Loucy (cell line): ENCODE measurements around the gene HIBCH.

ENCODE experiments used
- H2AFZ ChIP-seq: fragments of 200-600 bp; sonication (generic); 2 replicates; pipeline ENCODE4 v1.6.0; 2016; ENCODE audit warnings: antibody characterized with exemption, mild to moderate bottlenecking, low read length, moderate library complexity
- H3F3A ChIP-seq: fragments of 200-600 bp; 2 replicates; pipeline ENCODE4 v1.6.0; 2016; ENCODE audit warnings: antibody characterized with exemption, low read depth, mild to moderate bottlenecking
- H3K27me3 ChIP-seq: fragments of 200-600 bp; sonication (generic); 2 replicates; pipeline ENCODE4 v1.6.1; 2014; ENCODE audit warnings: low read length, mild to moderate bottlenecking; ENCODE audit not compliant: insufficient read depth, poor library complexity, severe bottlenecking
- H3K36me3 ChIP-seq: fragments of 200-600 bp; sonication (generic); 2 replicates; pipeline ENCODE4 v1.6.1; 2016; ENCODE audit warnings: low read length; ENCODE audit not compliant: insufficient read depth
- H3K4me1 ChIP-seq: fragments of 200-600 bp; sonication (generic); 2 replicates; pipeline ENCODE4 v1.5.1; 2014; ENCODE audit warnings: low read length, mild to moderate bottlenecking; ENCODE audit not compliant: insufficient read depth, poor library complexity, severe bottlenecking
- H3K4me2 ChIP-seq: fragments of 200-600 bp; sonication (generic); 2 replicates; pipeline ENCODE4 v1.6.0; 2014; ENCODE audit warnings: antibody characterized with exemption, low read length, low read depth, mild to moderate bottlenecking; ENCODE audit not compliant: poor library complexity, severe bottlenecking
- H3K4me3 ChIP-seq: fragments of 200-600 bp; sonication (generic); 2 replicates; pipeline ENCODE4 v1.5.1; 2014; ENCODE audit warnings: low read length, mild to moderate bottlenecking, mixed read lengths; ENCODE audit not compliant: poor library complexity, severe bottlenecking
- H3K79me2 ChIP-seq: fragments of 200-600 bp; sonication (generic); 2 replicates; pipeline ENCODE4 v1.6.1; 2014; ENCODE audit warnings: low read length; ENCODE audit not compliant: insufficient read depth
- H3K9ac ChIP-seq: fragments of 200-600 bp; sonication (generic); 2 replicates; pipeline ENCODE4 v1.6.0; 2014; ENCODE audit warnings: mild to moderate bottlenecking, low read depth, low read length, moderate library complexity; ENCODE audit not compliant: poor library complexity, severe bottlenecking
- H3K9me2 ChIP-seq: fragments of 200-600 bp; sonication (generic); replicated peaks from 2 replicates; pipeline ENCODE4 v1.6.1; 2016; ENCODE audit warnings: low read depth, low read length, mixed read lengths
- H3K9me3 ChIP-seq: fragments of 200-600 bp; sonication (generic); 2 replicates; pipeline ENCODE4 v1.6.1; 2014; ENCODE audit warnings: mild to moderate bottlenecking, antibody characterized with exemption, low read length, low read depth; ENCODE audit not compliant: insufficient read depth
- H4K20me1 ChIP-seq: fragments of 200-600 bp; sonication (generic); 2 replicates; pipeline ENCODE4 v1.6.0; 2014; ENCODE audit warnings: antibody characterized with exemption, low read length, mild to moderate bottlenecking; ENCODE audit not compliant: insufficient read depth, poor library complexity, severe bottlenecking
- CTCF ChIP-seq: fragments of 200-600 bp; sonication (generic); conservative IDR thresholded peaks from 2 replicates; pipeline ENCODE4 v1.5.1; 2014; ENCODE audit warnings: mild to moderate bottlenecking, antibody characterized with exemption, low read length
- EZH2phosphoT487 ChIP-seq: fragments of 200-600 bp; IDR thresholded peaks from 2 replicates; pipeline ENCODE4 v1.6.1; 2018; ENCODE audit warnings: antibody characterized with exemption, mild to moderate bottlenecking, moderate library complexity, borderline replicate concordance

The HIBCH gene

GRCh38 chr2:190311893-190312634 is 7.6 kb downstream of the HIBCH start:
- H3K9ac ChIP-seq = no peak overlapping the region
- H3K9me2 ChIP-seq = no peaks in the 10 kb centered on the region
- no peaks in the 10 kb centered on the region for H4K20me1 ChIP-seq
- peaks cover 7% of the 10 kb centered on the region; the same call in 1 of the 2 replicates for H3K36me3 ChIP-seq
- H3K79me2 ChIP-seq = peaks cover 28% of the 10 kb centered on the region
- TF ChIP-seq EZH2phosphoT487 = no peak
- no peak for TF ChIP-seq CTCF
- no peaks in the 10 kb centered on the region for H3K9me3 ChIP-seq
- no peak overlapping the region for H2AFZ ChIP-seq
- no peaks in the 10 kb centered on the region for H3F3A ChIP-seq
- H3K4me3 ChIP-seq = no peak overlapping the region
- no peaks in the 10 kb centered on the region for H3K27me3 ChIP-seq
- H3K4me2 ChIP-seq = no peak overlapping the region
- peaks cover 21% of the 10 kb centered on the region for H3K4me1 ChIP-seq

- TF ChIP-seq EZH2phosphoT487 (no peak), CTCF (no peak)
- H2AFZ ChIP-seq = no peak overlapping the region
Observed at GRCh38 chr2:190308031-190308430, 11.6 kb downstream of the HIBCH start.

GRCh38 chr2:190304404-190304803 is 15.2 kb downstream of the HIBCH start:
- Histone ChIP-seq H3K9me3 (no peaks in the 10 kb centered on the region), H3K9ac (no peak overlapping the region), H3K9me2 (no peaks in the 10 kb centered on the region), H3F3A (no peaks in the 10 kb centered on the region), H4K20me1 (no peaks in the 10 kb centered on the region), H3K79me2 (0 out of 2 replicates have a peak, but pooled peaks cover 4% of the 10 kb centered on the region), H3K27me3 (no peaks in the 10 kb centered on the region), H3K4me1 (peaks cover 3% of the 10 kb centered on the region), H3K4me2 (no peak overlapping the region), H3K36me3 (peaks cover 9% of the 10 kb centered on the region; the same call in 1 of the 2 replicates), H3K4me3 (no peak overlapping the region), H2AFZ (no peak overlapping the region)
- no peak for TF ChIP-seq CTCF
- no peak for TF ChIP-seq EZH2phosphoT487

More at GRCh38 chr2:190308031-190308430, 11.6 kb downstream of the HIBCH start:
- Histone ChIP-seq H3K9me3 (no peaks in the 10 kb centered on the region), H4K20me1 (no peaks in the 10 kb centered on the region), H3F3A (no peaks in the 10 kb centered on the region), H3K4me1 (peaks cover 3% of the 10 kb centered on the region), H3K9me2 (no peaks in the 10 kb centered on the region), H3K27me3 (no peaks in the 10 kb centered on the region), H3K36me3 (peaks cover 7% of the 10 kb centered on the region; the same call in 1 of the 2 replicates), H3K4me3 (no peak overlapping the region), H3K4me2 (no peak overlapping the region), H3K79me2 (0 out of 2 replicates have a peak, but pooled peaks cover 10% of the 10 kb centered on the region), H3K9ac (no peak overlapping the region)
